ENCODE data around the gene CMSS1.

- TF ChIP-seq CBFB (CRISPR knock-in tag; IDR thresholded peaks at IDR 0.05; ENCODE audit: low read depth) = no peak
- no peak for TF ChIP-seq SP1 (CRISPR knock-in tag; conservative IDR thresholded peaks at IDR 0.05)
- TF ChIP-seq CTCF (IDR thresholded peaks at IDR 0.05) = no peak
Observed at GRCh38 chr3:99861216-99861615, 43.6 kb downstream of the CMSS1 start.
